ENCODE measurements around the gene LRP8. TPM values are rescaled to one million over a fixed set of nuclear protein-coding genes. Genes with fewer than 3 reads are reported as not detected.

LRP8 gene
- total and polyA plus RNA-seq, 8 donors, result 0.58 to 26.8 (median 2.3) TPM

DNA sequence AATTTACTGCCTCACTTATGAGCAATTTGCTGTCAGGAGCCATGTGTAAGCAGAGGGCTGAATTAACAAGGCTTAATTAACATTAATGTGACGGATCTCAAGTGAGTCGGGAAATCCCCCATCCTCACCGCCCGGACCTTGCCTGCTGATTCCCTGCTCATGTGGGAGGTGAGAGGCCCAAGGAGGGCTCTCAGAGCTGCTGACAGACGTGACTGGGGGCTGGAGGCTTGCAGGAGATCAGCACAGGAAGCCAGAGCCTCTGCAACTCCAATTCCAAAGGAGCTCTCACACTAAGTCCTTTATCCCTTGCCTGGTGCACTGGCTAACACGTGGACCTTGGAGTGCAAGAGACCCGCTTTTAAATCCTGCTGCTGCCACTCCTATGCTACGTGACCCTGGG lies 19.4 kb downstream of the LRP8 start:
- Histone ChIP-seq H3K27me3 (no peaks in the 10 kb centered on the region), H3K27ac (no peak overlapping the region), H3K4me1 (no peaks in the 10 kb centered on the region), H3K36me3 (no peaks in the 10 kb centered on the region), H3K4me3 (no peak overlapping the region), H3K9me3 (no peaks in the 10 kb centered on the region)
- 74 to 85% (median 78%) methylated on average over 8 of the region's 8 CpGs for WGBS, 5 donors
- no peak for DNase-seq
- TF ChIP-seq EP300 (IDR thresholded peaks at IDR 0.05) (no peak), POLR2AphosphoS5 (IDR thresholded peaks at IDR 0.05) (no peak), POLR2A (IDR thresholded peaks at IDR 0.05) (no peak)
- TF ChIP-seq, protein P1, sequence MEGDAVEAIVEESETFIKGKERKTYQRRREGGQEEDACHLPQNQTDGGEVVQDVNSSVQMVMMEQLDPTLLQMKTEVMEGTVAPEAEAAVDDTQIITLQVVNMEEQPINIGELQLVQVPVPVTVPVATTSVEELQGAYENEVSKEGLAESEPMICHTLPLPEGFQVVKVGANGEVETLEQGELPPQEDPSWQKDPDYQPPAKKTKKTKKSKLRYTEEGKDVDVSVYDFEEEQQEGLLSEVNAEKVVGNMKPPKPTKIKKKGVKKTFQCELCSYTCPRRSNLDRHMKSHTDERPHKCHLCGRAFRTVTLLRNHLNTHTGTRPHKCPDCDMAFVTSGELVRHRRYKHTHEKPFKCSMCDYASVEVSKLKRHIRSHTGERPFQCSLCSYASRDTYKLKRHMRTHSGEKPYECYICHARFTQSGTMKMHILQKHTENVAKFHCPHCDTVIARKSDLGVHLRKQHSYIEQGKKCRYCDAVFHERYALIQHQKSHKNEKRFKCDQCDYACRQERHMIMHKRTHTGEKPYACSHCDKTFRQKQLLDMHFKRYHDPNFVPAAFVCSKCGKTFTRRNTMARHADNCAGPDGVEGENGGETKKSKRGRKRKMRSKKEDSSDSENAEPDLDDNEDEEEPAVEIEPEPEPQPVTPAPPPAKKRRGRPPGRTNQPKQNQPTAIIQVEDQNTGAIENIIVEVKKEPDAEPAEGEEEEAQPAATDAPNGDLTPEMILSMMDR (IDR thresholded peaks at IDR 0.05), result no peak
- intact Hi-C loops (cut with DNase I; ENCODE audit: low total_unique reads), result no loop called here

DNA sequence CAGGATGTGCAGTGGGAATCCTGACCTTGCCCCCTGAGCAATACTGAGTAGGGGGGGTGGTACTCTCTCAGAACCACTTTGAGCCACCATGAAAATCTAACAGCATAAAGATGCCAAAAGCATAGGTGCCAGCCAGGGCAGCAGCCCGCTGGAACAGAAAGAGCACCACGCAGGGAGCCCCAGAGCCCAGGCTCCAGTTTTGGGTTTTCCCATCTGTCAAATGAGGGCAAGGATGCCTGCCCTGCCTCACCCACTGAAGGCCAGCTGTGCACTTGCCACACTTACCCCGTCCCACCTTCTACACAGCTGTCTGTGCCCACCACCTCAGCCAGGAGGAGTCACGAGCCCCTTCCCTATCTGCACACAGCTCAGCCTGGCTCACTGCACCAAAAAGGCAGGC lies 20.8 kb downstream of the LRP8 start:
- Histone ChIP-seq H3K4me3 (no peak overlapping the region), H3K4me1 (no peaks in the 10 kb centered on the region), H3K36me3 (no peaks in the 10 kb centered on the region), H3K9me3 (no peaks in the 10 kb centered on the region), H3K27ac (no peak overlapping the region), H3K27me3 (no peaks in the 10 kb centered on the region)
- no peak for DNase-seq
- intact Hi-C loops (cut with DNase I; ENCODE audit: low total_unique reads), result no loop called here
- 89 to 94% (median 91%) methylated on average over 4 of the region's 4 CpGs for WGBS, 5 donors
- no peak for TF ChIP-seq EP300 (IDR thresholded peaks at IDR 0.05)
- TF ChIP-seq POLR2A (IDR thresholded peaks at IDR 0.05), result no peak
- TF ChIP-seq POLR2AphosphoS5 (IDR thresholded peaks at IDR 0.05), result no peak
- TF ChIP-seq, protein P1 (IDR thresholded peaks at IDR 0.05), result no peak

DNA sequence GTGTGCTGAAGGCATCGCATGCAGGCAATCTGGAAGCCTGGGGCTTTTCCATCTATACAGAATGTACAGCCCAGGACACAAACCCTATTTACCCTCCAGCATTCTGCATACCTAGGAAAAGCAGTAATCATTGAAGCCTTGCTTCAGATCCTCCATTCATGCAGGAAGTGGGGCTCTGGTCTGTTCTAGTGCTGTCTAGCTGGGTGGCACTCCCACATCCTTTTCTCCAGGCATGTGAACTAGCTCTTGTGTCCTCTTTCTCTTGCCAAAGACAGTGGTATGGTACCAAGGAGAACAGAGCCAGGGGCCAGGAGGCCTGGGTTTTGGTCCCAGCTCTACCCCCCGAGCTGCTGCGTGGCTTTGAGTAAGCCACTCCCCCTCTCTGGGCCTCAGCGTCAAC lies 21.7 kb downstream of the LRP8 start:
- no peak for DNase-seq
- intact Hi-C loops (cut with DNase I; ENCODE audit: low total_unique reads), result no loop called here
- 61 to 100% (median 84%) methylated on average over 1 to 4 of the region's 4 CpGs for WGBS, 5 donors
- H3K27me3 ChIP-seq, result no peaks in the 10 kb centered on the region
- no peaks in the 10 kb centered on the region for H3K4me1 ChIP-seq
- no peaks in the 10 kb centered on the region for H3K36me3 ChIP-seq
- no peak overlapping the region for H3K27ac ChIP-seq
- no peak for TF ChIP-seq EP300 (IDR thresholded peaks at IDR 0.05)
- no peak for TF ChIP-seq POLR2A (IDR thresholded peaks at IDR 0.05)
- no peak for TF ChIP-seq POLR2AphosphoS5 (IDR thresholded peaks at IDR 0.05)
- TF ChIP-seq, protein P1 (IDR thresholded peaks at IDR 0.05), result no peak
- H3K4me3 ChIP-seq, result no peak overlapping the region
- no peaks in the 10 kb centered on the region for H3K9me3 ChIP-seq

DNA sequence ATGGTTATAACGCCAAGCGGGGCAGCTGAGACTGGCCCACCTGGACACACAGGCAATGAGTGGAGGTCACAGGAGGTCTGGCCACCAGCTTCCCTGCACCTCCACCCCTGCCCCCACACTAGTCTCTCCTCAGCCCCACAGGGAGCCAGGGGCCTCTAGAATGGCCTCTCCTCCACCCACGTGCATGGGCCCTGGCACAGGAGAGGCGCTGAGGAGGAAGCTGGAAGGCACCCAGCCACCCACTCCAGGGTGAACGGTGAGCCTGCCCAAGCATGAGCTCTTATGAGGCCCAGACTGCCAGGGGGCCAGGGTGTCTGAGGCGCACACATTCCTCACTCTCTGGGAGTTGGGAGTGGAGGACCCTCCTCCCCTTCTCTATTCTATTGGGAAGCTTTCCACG lies 22.2 kb downstream of the LRP8 start:
- Histone ChIP-seq H3K27ac (no peak overlapping the region), H3K4me3 (no peak overlapping the region), H3K36me3 (no peaks in the 10 kb centered on the region), H3K27me3 (no peaks in the 10 kb centered on the region), H3K4me1 (no peaks in the 10 kb centered on the region), H3K9me3 (no peaks in the 10 kb centered on the region)
- no peak for DNase-seq
- TF ChIP-seq POLR2A (IDR thresholded peaks at IDR 0.05) (no peak), EP300 (IDR thresholded peaks at IDR 0.05) (no peak), POLR2AphosphoS5 (IDR thresholded peaks at IDR 0.05) (no peak)
- TF ChIP-seq, protein P1 (IDR thresholded peaks at IDR 0.05), result no peak
- WGBS, 5 donors, result 54 to 77% (median 59%) methylated on average over 5 to 7 of the region's 7 CpGs
- intact Hi-C loops (cut with DNase I; ENCODE audit: low total_unique reads), result no loop called here

Data from stomach (tissue), 9 donors.